C4-2B (cell line): Measurements from ENCODE around the gene TRPC4AP.
"Not testable (repeated sequence)": the region's sequence is repeated elsewhere in the genome, so short reads cannot be mapped to it uniquely, and the experiment has no call there.

ENCODE experiments used
- H3K27ac ChIP-seq: fragments of 450-650 bp; 2 replicates; pipeline ENCODE4 v1.5.1; 2017
- CTCF ChIP-seq: fragments of 450-650 bp; conservative IDR thresholded peaks from 2 replicates; pipeline ENCODE4 v1.5.1; 2017; ENCODE audit warnings: mild to moderate bottlenecking
- ZFX ChIP-seq: fragments of 450-650 bp; IDR thresholded peaks from 2 replicates; pipeline ENCODE4 v1.6.1; 2017

TRPC4AP gene

GRCh38 chr20:35116258-35116657 is 23.7 kb upstream of the TRPC4AP start:
- no peak overlapping the region for H3K27ac ChIP-seq
- TF ChIP-seq CTCF, result no peak
- no peak for TF ChIP-seq ZFX

GRCh38 chr20:35115606-35116005 is 23.0 kb upstream of the TRPC4AP start:
- TF ChIP-seq ZFX, result no peak
- no peak for TF ChIP-seq CTCF

GRCh38 chr20:35112276-35112675 is 19.7 kb upstream of the TRPC4AP start:
- H3K27ac ChIP-seq, result not testable (repeated sequence)

More at GRCh38 chr20:35115606-35116005, 23.0 kb upstream of the TRPC4AP start:
- no peak overlapping the region for H3K27ac ChIP-seq

- TF ChIP-seq ZFX (no peak), CTCF (no peak)
- H3K27ac ChIP-seq, result no peak overlapping the region
Observed at GRCh38 chr20:35111141-35111888, 18.7 kb upstream of the TRPC4AP start.

- H3K27ac ChIP-seq, result no peak overlapping the region
- no peak for TF ChIP-seq ZFX
- no peak for TF ChIP-seq CTCF
Observed at GRCh38 chr20:35108921-35109320, 16.3 kb upstream of the TRPC4AP start.

- no peak overlapping the region for H3K27ac ChIP-seq
- TF ChIP-seq ZFX (no peak), CTCF (no peak)
Observed at GRCh38 chr20:35106827-35107380, 14.3 kb upstream of the TRPC4AP start.

- TF ChIP-seq ZFX, result no peak
- TF ChIP-seq CTCF, result no peak
Observed at GRCh38 chr20:35104685-35105295, 12.2 kb upstream of the TRPC4AP start.

More at GRCh38 chr20:35104685-35105295, 12.2 kb upstream of the TRPC4AP start:
- H3K27ac ChIP-seq, result no peak overlapping the region
